ENCODE results near the gene PPP1R7.
A peak's percentile ranks its signal among the peaks of the same experiment; 100 is the strongest.

PPP1R7 gene

DNA sequence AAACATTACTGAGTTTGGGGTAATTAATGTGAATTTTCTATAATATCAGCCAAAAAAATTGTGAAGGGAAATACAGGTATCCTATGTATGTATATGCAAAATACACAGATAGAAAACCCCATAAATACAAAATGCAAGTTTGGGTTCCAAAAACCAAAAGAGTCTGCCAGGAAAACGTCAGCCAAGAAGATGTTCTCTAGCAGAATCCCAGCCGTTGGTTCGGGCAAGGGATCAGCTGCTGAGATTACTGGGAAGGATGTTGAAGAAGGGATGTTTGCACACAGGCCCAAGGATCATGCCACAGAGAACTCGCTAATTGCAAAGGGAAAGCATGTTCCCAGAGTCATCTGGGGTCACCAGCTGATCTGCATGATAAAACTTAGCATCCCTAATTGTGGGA is 28.7 kb downstream of the PPP1R7 start:
- H3K4me3 ChIP-seq (ENCODE audit: low read depth, low read length) = no peak overlapping the region
- CTCF ChIA-PET = no interaction called here
- peaks cover 0 to 39% of the 10 kb centered on the region in 2 experiments; a peak in 2 of 3 replicates for H3K36me3 ChIP-seq (ENCODE audit: control insufficient read depth in 2 of 2, insufficient read depth in 1 of 2, low read length in 2 of 2)

GRCh38 chr2:241179899-241180298 is 29.6 kb downstream of the PPP1R7 start:
- ChIA-PET POLR2A (no interaction called here), CTCF (no interaction called here)
- Histone ChIP-seq H3K4me1 (ENCODE audit: control insufficient read depth, insufficient read depth, low read length) (no peaks in the 10 kb centered on the region), H3K36me3 (ENCODE audit: control insufficient read depth in 2 of 2, insufficient read depth in 1 of 2, low read length in 2 of 2) (peaks cover 0 to 35% of the 10 kb centered on the region in 2 experiments; a peak in 2 of 3 replicates), H3K4me3 (ENCODE audit: low read depth, low read length) (no peak overlapping the region), H3K9me3 (ENCODE audit: control insufficient read depth, insufficient read depth, low read depth, low read length) (no peaks in the 10 kb centered on the region), H3K27ac (ENCODE audit: extremely low read depth, low read depth, low read length) (no peak overlapping the region)
- no peak for TF ChIP-seq ZNF292 (tag by site-specific recombination; IDR thresholded peaks at IDR 0.05; ENCODE audit: borderline replicate concordance, low read depth)
- no peak for TF ChIP-seq ZNF239 (tag by site-specific recombination; IDR thresholded peaks at IDR 0.05)
- TF ChIP-seq INSM2 (tag by site-specific recombination; IDR thresholded peaks at IDR 0.05) = no peak
- no peak for TF ChIP-seq HOXD13 (CRISPR knock-in tag; IDR thresholded peaks at IDR 0.05; ENCODE audit: borderline replicate concordance)
- TF ChIP-seq ZNF610 (tag by site-specific recombination; IDR thresholded peaks at IDR 0.05; ENCODE audit: borderline replicate concordance) = no peak
- TF ChIP-seq ZSCAN5A (tag by site-specific recombination; IDR thresholded peaks at IDR 0.05) = no peak
- no peak for TF ChIP-seq ZNF624 (tag by site-specific recombination; IDR thresholded peaks at IDR 0.05)
- no peak for TF ChIP-seq ZNF596 (tag by site-specific recombination; IDR thresholded peaks at IDR 0.05)
- TF ChIP-seq ZNF707 (tag by site-specific recombination; IDR thresholded peaks at IDR 0.05) = no peak

More for the DNA sequence above, 28.7 kb downstream of the PPP1R7 start:
- Histone ChIP-seq H3K27ac (ENCODE audit: extremely low read depth, low read depth, low read length) (no peak overlapping the region), H3K9me3 (ENCODE audit: control insufficient read depth, insufficient read depth, low read depth, low read length) (no peaks in the 10 kb centered on the region), H3K4me1 (ENCODE audit: control insufficient read depth, insufficient read depth, low read length) (no peaks in the 10 kb centered on the region)
- TF ChIP-seq ZNF510 (tag by site-specific recombination; IDR thresholded peaks at IDR 0.05; ENCODE audit: insufficient replicate concordance) = no peak
- no peak for TF ChIP-seq SP7 (tag by site-specific recombination; IDR thresholded peaks at IDR 0.05)
- TF ChIP-seq ZNF37A (tag by site-specific recombination; IDR thresholded peaks at IDR 0.05) = no peak
- TF ChIP-seq ZNF626 (tag by site-specific recombination; IDR thresholded peaks at IDR 0.05) = no peak
- no peak for TF ChIP-seq KLF10 (tag by site-specific recombination; IDR thresholded peaks at IDR 0.05)
- no peak for TF ChIP-seq HOXC10 (CRISPR knock-in tag; IDR thresholded peaks at IDR 0.05)
- TF ChIP-seq ZNF350 (tag by site-specific recombination; IDR thresholded peaks at IDR 0.05) = no peak
- no peak for TF ChIP-seq ZNF354C (tag by site-specific recombination; IDR thresholded peaks at IDR 0.05; ENCODE audit: borderline replicate concordance, low read depth)
- no peak for TF ChIP-seq ZSCAN16 (tag by site-specific recombination; IDR thresholded peaks at IDR 0.05)
- TF ChIP-seq ZNF175 (tag by site-specific recombination; IDR thresholded peaks at IDR 0.05) = no peak
- TF ChIP-seq ZNF76 (tag by site-specific recombination; IDR thresholded peaks at IDR 0.05; ENCODE audit: borderline replicate concordance, low read depth) = no peak
- POLR2A ChIA-PET = no interaction called here

DNA sequence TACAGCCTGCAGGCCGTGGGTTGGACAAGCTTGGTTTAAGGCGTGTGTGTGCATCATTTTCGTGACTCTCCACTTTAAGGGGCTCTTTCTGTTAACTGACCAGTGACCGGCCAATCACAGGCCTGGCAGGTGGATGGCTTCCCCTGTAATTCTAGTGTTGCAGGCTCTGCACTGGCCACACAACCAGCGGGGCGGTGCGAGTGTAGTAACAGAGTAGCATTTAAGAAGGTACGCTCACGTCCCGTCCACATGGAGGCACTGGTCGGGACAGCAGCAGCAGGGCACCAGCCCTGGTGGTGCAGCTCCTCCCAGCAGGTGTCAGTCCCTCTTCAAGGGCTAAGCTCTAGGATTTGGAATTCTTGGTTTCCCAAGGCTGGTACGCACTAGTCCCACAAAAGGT is 30.2 kb downstream of the PPP1R7 start:
- CTCF ChIA-PET = no interaction called here
- POLR2A ChIA-PET = no interaction called here
- Histone ChIP-seq H3K36me3 (ENCODE audit: control insufficient read depth in 2 of 2, insufficient read depth in 1 of 2, low read length in 2 of 2) (peaks cover 0 to 29% of the 10 kb centered on the region in 2 experiments; a peak in 2 of 3 replicates), H3K27ac (ENCODE audit: extremely low read depth, low read depth, low read length) (no peak overlapping the region), H3K4me3 (ENCODE audit: low read depth, low read length) (no peak overlapping the region), H3K4me1 (ENCODE audit: control insufficient read depth, insufficient read depth, low read length) (no peaks in the 10 kb centered on the region), H3K9me3 (ENCODE audit: control insufficient read depth, insufficient read depth, low read depth, low read length) (no peaks in the 10 kb centered on the region)
- no peak for TF ChIP-seq YY1 (tag by site-specific recombination; IDR thresholded peaks at IDR 0.05)
- peak; percentile 41; the same call in 1 of the 2 replicates for TF ChIP-seq CTCF (tag by site-specific recombination; IDR thresholded peaks at IDR 0.05)
